Stimulated activated CD8-positive, alpha-beta memory T cell treated with anti-CD3 and anti-CD28 coated beads, Interleukin-15, amount 100 ng/mL, for 48 hours (primary cell): ENCODE measurements around the gene RBM19.

Experiments
- DNase-seq, 2 donors: peaks; one replicate each; pipeline ENCODE4 v3.0.0-alpha.2; 2020; ENCODE audit warnings: low read depth in 2 of 2

Gene RBM19

DNA sequence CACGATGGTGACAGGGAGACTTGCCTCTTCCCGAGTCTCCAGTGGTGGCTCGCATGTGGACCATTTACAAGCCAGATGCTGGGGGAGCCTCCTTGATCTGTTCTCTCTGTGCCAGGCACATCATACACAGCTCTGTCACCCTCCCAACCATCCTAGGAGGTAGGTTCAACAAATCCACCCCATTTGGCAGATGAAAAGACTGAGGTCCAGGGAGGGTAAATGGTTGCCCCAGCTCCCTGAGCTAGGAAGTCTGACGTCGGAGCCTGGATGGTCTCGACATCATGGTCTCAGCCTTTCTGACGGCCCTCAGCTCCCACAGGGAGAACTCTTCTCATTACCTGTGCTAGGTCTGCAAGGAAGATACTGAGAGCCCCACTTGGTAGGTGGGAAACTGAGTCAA lies 189.6 kb downstream of the RBM19 start:
- no peak for DNase-seq

DNA sequence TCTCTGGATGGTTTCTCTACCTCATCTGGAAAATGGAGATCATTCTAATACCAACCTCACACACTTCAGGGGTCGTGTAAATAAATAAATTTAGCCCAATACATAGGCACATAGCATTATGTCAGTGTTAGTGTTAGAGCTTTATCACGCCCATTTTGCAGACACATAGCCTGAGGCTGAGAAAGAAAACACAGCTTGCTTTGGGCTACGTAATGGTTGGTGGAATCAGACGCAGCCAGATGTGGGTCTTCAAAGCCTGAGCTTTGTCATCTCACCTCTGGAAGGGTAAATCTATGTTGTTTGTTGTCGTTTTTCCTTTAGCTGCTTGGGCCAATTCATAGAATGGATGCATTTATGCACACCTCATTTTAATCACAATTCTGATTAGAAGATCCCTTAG lies 191.6 kb downstream of the RBM19 start:
- no peak for DNase-seq

DNA sequence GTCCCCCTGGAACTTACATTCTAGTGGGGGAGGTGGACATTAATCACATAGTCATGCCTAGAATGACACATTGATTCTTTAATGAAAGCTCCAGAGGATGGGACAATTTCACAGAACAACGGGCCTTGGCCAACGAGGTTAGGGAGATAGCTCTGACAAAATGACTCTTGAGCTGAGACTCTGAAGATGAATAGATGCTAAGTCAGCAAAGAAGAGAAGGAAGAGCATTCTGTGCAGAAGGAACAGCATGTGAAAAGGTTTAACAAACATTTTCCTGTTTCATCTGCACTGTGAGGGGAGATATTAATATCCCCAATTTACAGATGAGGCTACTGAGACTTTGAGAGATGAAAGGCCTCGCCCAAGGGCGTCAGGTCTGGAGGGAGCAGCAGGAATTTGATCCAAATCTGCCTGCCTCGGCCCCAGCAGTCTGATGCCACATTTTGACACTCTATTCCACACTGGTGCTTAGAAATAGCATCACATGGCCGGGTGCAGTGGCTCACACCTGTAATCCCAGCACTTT lies 193.6 kb downstream of the RBM19 start:
- no peak for DNase-seq

DNA sequence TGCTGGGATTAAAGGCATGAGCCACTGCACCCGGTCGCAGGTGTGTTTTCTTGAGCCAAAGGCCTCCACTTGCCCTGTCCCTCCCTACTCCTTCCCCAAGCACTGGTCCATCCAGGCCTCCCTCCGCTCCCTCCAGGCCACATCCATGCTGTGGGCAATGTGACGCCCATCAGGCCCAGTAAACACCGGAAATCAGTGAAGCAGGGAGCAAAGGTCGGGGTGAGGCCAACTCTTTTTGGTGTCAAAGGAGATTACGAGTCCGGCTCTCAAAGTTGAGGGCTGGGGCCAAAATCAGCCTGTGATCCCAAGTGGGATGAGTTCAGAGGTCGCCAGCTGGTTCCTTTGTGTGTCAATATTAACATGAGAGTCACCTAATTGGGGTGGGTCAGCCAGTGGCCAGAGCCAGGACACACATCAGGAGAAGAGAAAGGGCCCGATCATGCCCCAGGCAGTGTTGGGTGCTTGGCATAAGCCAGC lies 195.7 kb downstream of the RBM19 start:
- DNase-seq, result no peak

DNA sequence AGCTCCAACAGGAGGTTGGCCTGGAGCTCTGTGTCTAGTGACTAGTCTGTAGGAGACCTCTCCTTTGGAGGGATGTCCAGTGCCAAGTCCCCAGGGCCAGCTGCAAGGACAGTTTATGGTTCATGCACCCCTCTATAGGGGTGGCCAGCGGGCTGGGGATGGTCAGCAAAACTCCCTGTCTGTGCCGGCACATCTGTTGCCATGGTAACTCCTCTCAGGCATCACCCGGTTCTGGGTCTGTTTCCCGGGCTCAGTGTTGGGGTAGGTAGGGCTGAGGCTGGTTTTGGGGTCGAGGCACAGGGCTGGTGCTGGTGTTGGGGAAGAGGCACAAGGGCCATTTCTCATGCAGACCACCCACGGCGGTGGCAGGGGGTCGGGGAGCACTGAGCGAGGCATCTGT lies 196.8 kb downstream of the RBM19 start:
- no peak for DNase-seq

DNA sequence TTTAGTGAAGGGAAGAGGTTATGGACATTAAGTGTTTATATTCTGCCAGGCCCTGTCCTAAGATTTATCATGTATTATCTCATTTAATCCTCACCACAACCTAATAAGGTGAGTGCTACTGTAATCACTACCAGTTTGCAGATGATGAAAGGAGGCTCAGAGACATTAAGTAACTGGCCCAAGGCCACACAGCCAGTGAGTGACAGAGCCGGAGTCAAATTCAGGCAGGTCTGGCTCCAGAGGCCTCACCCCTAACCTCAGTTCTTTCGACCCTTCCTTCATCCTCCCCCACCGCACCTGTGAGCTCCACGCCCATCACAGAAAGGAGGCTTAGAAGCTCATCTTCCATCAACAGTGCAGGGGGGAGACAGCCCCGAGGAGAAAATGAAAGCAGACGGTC lies 197.3 kb downstream of the RBM19 start:
- DNase-seq, result no peak

GRCh38 chr12:113766879-113767878 lies 198.9 kb downstream of the RBM19 start:
- DNase-seq, result no peak
